ENCODE measurements around the gene CHST2.

DNA sequence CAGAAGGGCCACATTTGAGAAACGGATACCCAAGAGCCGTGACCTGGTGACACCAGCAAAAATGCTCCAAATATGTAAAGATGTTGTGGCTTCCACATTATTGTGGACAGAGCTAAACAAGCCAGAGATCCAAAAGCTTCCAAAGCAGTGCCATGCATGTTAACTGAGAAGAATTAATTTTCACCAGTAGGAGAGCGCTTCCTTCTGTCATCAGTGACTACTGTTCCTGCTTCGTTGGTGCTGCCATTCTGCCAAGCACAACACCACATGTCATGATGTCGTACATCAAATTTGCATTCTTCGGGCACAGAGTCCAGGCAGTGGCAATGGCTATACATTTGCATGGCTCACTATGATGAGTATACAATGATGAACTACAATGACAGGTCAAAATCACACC is 19.1 kb upstream of the CHST2 start:
- TF ChIP-seq, protein P1, sequence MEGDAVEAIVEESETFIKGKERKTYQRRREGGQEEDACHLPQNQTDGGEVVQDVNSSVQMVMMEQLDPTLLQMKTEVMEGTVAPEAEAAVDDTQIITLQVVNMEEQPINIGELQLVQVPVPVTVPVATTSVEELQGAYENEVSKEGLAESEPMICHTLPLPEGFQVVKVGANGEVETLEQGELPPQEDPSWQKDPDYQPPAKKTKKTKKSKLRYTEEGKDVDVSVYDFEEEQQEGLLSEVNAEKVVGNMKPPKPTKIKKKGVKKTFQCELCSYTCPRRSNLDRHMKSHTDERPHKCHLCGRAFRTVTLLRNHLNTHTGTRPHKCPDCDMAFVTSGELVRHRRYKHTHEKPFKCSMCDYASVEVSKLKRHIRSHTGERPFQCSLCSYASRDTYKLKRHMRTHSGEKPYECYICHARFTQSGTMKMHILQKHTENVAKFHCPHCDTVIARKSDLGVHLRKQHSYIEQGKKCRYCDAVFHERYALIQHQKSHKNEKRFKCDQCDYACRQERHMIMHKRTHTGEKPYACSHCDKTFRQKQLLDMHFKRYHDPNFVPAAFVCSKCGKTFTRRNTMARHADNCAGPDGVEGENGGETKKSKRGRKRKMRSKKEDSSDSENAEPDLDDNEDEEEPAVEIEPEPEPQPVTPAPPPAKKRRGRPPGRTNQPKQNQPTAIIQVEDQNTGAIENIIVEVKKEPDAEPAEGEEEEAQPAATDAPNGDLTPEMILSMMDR (IDR thresholded peaks at IDR 0.05) = no peak
- TF ChIP-seq POLR2A (IDR thresholded peaks at IDR 0.05) = no peak
